ENCODE results near the gene SYT14.
"Not testable (repeated sequence)": the region's sequence is repeated elsewhere in the genome, so short reads cannot be mapped to it uniquely, and the experiment has no call there.

The SYT14 gene

DNA sequence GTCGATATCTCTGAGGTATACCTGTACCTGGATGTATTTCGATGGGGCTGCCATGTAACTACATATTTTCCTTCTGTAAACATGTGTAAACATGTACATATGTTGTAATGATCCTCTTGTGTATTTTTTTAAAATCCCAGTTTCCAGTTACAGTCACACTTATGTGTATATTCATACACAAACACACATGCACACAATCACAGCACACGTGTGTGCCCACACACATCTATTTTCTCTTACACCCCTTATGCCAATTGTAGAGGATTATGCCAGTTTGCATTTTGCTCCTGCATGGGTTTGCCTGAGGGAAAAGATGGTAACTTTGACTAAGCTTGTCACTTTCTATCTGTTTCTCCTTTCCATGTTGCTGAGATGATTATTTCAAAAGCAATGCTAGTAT, 10.1 kb downstream of the SYT14 start:
- no peak overlapping the region for H3K4me3 ChIP-seq (ENCODE audit: low read depth, low read length)
- no peak for TF ChIP-seq CTCF (IDR thresholded peaks at IDR 0.05; ENCODE audit: low read depth, low read length)

DNA sequence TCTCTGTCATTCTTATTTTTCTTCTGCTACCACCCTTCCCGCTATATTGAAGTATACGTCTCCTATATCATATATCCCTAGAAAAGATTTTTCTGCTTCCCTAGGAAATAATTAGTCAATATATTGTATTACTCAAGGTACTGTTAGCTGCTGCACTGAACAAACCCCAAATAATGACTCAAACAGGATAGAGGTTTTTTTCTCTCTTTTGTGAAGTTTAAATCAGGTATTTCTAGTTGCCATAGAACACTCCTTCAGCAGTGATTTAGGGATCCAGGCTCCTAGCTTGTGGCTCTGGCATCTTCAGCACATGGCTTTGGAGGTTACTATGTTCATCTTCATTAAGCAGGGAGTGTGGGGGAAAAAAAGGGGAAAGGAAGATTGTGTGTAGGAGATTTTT, 18.1 kb downstream of the SYT14 start:
- TF ChIP-seq CTCF (IDR thresholded peaks at IDR 0.05; ENCODE audit: low read depth, low read length), result no peak
- H3K4me3 ChIP-seq (ENCODE audit: low read depth, low read length), result no peak overlapping the region

DNA sequence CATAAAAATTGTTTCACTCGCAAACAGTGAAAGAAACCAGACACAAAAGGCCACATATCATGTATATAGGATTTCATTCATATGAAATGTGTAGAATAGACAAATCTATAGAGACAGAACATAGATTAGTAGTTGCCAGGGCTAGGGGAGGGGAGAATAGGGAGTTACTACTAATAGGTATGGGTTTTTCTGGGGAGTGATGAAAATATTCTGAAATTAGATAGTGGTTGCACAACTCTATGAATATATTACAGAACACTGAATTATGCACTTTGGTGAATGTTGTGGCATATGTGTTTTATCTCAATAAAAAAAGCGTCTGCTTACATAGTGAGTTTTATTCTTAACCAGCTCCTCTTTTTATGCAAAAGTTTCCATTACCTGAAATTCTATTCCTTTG, 21.6 kb downstream of the SYT14 start:
- H3K4me3 ChIP-seq (ENCODE audit: low read depth, low read length), result no peak overlapping the region
- TF ChIP-seq CTCF (IDR thresholded peaks at IDR 0.05; ENCODE audit: low read depth, low read length), result no peak

GRCh38 chr1:209960926-209961325, 22.9 kb downstream of the SYT14 start:
- TF ChIP-seq CTCF (IDR thresholded peaks at IDR 0.05; ENCODE audit: low read depth, low read length), result no peak
- H3K4me3 ChIP-seq (ENCODE audit: low read depth, low read length), result no peak overlapping the region

- TF ChIP-seq CTCF (IDR thresholded peaks at IDR 0.05; ENCODE audit: low read depth, low read length), result no peak
- H3K4me3 ChIP-seq (ENCODE audit: low read depth, low read length), result no peak overlapping the region
Observed at GRCh38 chr1:209962388-209962787, 24.4 kb downstream of the SYT14 start.

DNA sequence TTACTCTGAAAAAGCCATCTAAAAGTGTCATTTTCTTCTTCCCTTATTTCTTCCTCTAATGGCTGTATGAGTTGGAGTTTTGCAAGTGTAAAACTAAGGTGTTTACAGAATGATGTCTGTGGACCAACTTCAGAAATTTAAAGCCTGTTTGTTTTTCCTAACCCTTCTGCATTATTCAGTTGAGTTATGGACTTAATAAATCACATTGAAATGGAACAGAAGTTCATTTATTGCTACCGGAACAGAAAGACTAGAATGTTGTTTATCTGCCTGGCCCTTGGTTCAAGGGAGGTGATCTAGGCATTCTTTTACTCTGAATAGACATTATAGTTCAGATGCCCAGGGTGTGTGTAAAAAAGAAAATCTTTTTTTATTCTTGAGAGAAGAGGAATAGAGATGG, 24.8 kb downstream of the SYT14 start:
- TF ChIP-seq CTCF (IDR thresholded peaks at IDR 0.05; ENCODE audit: low read depth, low read length), result no peak
- no peak overlapping the region for H3K4me3 ChIP-seq (ENCODE audit: low read depth, low read length)

DNA sequence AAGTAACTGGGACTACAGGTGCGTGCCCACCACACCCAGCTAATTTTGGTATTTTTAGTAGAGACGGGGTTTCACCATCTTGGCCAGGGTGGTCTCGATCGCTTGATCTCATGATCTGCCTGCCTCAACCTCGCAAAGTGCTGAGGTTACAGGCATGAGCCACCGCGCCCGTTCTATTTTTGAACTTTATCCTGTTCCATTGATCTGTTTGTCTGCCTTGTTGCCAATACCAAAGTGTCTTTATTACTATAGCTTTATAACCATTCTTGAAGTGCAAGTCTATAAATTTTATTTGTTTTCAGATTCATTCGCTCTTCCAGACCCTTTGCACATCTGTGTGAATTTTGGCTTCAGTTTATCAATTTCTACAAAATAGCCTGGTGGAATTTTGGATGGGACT, 28.0 kb downstream of the SYT14 start:
- H3K4me3 ChIP-seq (ENCODE audit: low read depth, low read length), result no peak overlapping the region
- TF ChIP-seq CTCF (IDR thresholded peaks at IDR 0.05; ENCODE audit: low read depth, low read length), result no peak

DNA sequence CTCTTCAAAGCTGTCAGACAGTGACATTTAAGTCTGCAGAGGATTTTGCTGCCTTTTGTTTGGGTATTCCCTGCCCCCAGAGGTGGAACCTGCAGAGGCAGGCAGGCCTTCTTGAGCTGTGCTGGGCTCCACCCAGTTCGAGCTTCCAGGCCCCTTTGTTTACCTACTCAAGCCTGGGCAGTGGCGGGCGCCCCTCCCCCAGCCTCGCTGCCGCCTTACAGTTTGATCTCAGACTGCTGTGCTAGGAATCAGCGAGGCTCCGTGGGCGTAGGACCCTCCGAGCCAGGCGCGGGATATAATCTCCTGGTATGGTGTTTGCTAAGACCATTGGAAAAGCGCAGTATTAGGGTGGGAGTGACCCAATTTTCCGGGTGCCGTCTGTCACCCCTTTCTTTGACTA, 40.7 kb downstream of the SYT14 start:
- H3K4me3 ChIP-seq (ENCODE audit: low read depth, low read length), result not testable (repeated sequence)

Measured in WI38 (cell line).